Breast epithelium (tissue), 3 donors: ENCODE data around the gene CPNE7.

ENCODE experiments used
- CTCF ChIP-seq, 3 donors: fragments of 450-650 bp; IDR thresholded peaks; one replicate each; pipeline ENCODE4 v1.5.1; 2016 to 2017; ENCODE audit warnings: antibody characterized with exemption in 3 of 3, mild to moderate bottlenecking in 3 of 3, moderate library complexity in 3 of 3
- POLR2A ChIP-seq: fragments of 450-650 bp; IDR thresholded peaks from one replicate; pipeline ENCODE4 v1.6.1; 2016; ENCODE audit warnings: antibody characterized with exemption, mild to moderate bottlenecking, moderate library complexity

- no peak for TF ChIP-seq CTCF (IDR thresholded peaks at IDR 0.05)
- TF ChIP-seq POLR2A: no peak
Observed at GRCh38 chr16:89584768-89585549, 9.4 kb downstream of the CPNE7 start.
